Measurements from ENCODE around the gene GLI1. TPM values are rescaled to one million over a fixed set of nuclear protein-coding genes. Genes with fewer than 3 reads are reported as not detected.

GLI1 gene
- total and polyA plus RNA-seq, 4 donors, result 0.25 to 15.5 (median 2.3) TPM

GRCh38 chr12:57455374-57456144 lies 4.0 kb upstream of the GLI1 start:
- H3K9me3 ChIP-seq (ENCODE audit: control insufficient read depth, low read length), result no peaks in the 10 kb centered on the region
- ATAC-seq (ENCODE audit: low FRiP score) (no peak), DNase-seq (peak in 1 of 2 donors; percentile 39)
- 52 to 61% methylated on average over 10 of the region's 10 CpGs for WGBS, 2 donors
- no peaks in the 10 kb centered on the region for H3K27me3 ChIP-seq (ENCODE audit: control insufficient read depth in 1 of 2, insufficient read depth in 2 of 2, low read length in 1 of 2)
- H3K4me1 ChIP-seq (ENCODE audit: control insufficient read depth in 1 of 2, insufficient read depth in 2 of 2, low read length in 2 of 2), result no peaks in the 10 kb centered on the region
- no peak overlapping the region for H3K27ac ChIP-seq (ENCODE audit: low read depth in 1 of 2, low read length in 2 of 2)
- H3K36me3 ChIP-seq (ENCODE audit: control insufficient read depth in 1 of 2, insufficient read depth in 2 of 2, low read length in 1 of 2), result no peaks in the 10 kb centered on the region
- intact Hi-C loops (cut with DNase I), result no loop called here
- H3K4me3 ChIP-seq (ENCODE audit: low read length in 2 of 2), result no peak overlapping the region

GRCh38 chr12:57456145-57456700 lies 3.4 kb upstream of the GLI1 start:
- Histone ChIP-seq H3K36me3 (ENCODE audit: control insufficient read depth in 1 of 2, insufficient read depth in 2 of 2, low read length in 1 of 2) (no peaks in the 10 kb centered on the region), H3K27me3 (ENCODE audit: control insufficient read depth in 1 of 2, insufficient read depth in 2 of 2, low read length in 1 of 2) (no peaks in the 10 kb centered on the region), H3K4me3 (ENCODE audit: low read length in 2 of 2) (no peak overlapping the region), H3K4me1 (ENCODE audit: control insufficient read depth in 1 of 2, insufficient read depth in 2 of 2, low read length in 2 of 2) (no peaks in the 10 kb centered on the region), H3K27ac (ENCODE audit: low read depth in 1 of 2, low read length in 2 of 2) (no peak overlapping the region), H3K9me3 (ENCODE audit: control insufficient read depth, low read length) (no peaks in the 10 kb centered on the region)
- intact Hi-C loops (cut with DNase I), result no loop called here
- 24 to 31% methylated on average over 15 of the region's 15 CpGs for WGBS, 2 donors
- ATAC-seq (ENCODE audit: low FRiP score) (no peak), DNase-seq (peak in 1 of 2 donors; percentile 54)

GRCh38 chr12:57456737-57457490 lies 2.7 kb upstream of the GLI1 start:
- DNase-seq (no peak), ATAC-seq (ENCODE audit: low FRiP score) (no peak)
- Histone ChIP-seq H3K36me3 (ENCODE audit: control insufficient read depth in 1 of 2, insufficient read depth in 2 of 2, low read length in 1 of 2) (no peaks in the 10 kb centered on the region), H3K9me3 (ENCODE audit: control insufficient read depth, low read length) (no peaks in the 10 kb centered on the region), H3K27ac (ENCODE audit: low read depth in 1 of 2, low read length in 2 of 2) (no peak overlapping the region), H3K4me3 (ENCODE audit: low read length in 2 of 2) (no peak overlapping the region), H3K27me3 (ENCODE audit: control insufficient read depth in 1 of 2, insufficient read depth in 2 of 2, low read length in 1 of 2) (no peaks in the 10 kb centered on the region), H3K4me1 (ENCODE audit: control insufficient read depth in 1 of 2, insufficient read depth in 2 of 2, low read length in 2 of 2) (no peaks in the 10 kb centered on the region)
- intact Hi-C loops (cut with DNase I), result no loop called here
- 67 to 77% methylated on average over 6 of the region's 6 CpGs for WGBS, 2 donors

- intact Hi-C loops (cut with DNase I), result no loop called here
- H3K4me1 ChIP-seq (ENCODE audit: control insufficient read depth in 1 of 2, insufficient read depth in 2 of 2, low read length in 2 of 2), result no peaks in the 10 kb centered on the region
These were observed 925 bp upstream of the GLI1 start for GRCh38 chr12:57458665-57459054.

GRCh38 chr12:57459055-57459749 lies 383 bp upstream of the GLI1 start:
- intact Hi-C loops (cut with DNase I), result no loop called here
- Histone ChIP-seq H3K4me1 (ENCODE audit: control insufficient read depth in 1 of 2, insufficient read depth in 2 of 2, low read length in 2 of 2) (no peaks in the 10 kb centered on the region), H3K27me3 (ENCODE audit: control insufficient read depth in 1 of 2, insufficient read depth in 2 of 2, low read length in 1 of 2) (no peaks in the 10 kb centered on the region), H3K36me3 (ENCODE audit: control insufficient read depth in 1 of 2, insufficient read depth in 2 of 2, low read length in 1 of 2) (no peaks in the 10 kb centered on the region), H3K9me3 (ENCODE audit: control insufficient read depth, low read length) (no peaks in the 10 kb centered on the region), H3K4me3 (ENCODE audit: low read length in 2 of 2) (peak overlapping the region; percentile 67 to 70), H3K27ac (ENCODE audit: low read depth in 1 of 2, low read length in 2 of 2) (peak overlapping the region in 1 of 2 donors; percentile 43)
- WGBS, 2 donors, result 0 to 1% methylated on average over 24 of the region's 24 CpGs
- DNase-seq (peak; percentile 97 to 98), ATAC-seq (ENCODE audit: low FRiP score) (peak; percentile 89)

More at GRCh38 chr12:57458665-57459054, 925 bp upstream of the GLI1 start:
- H3K9me3 ChIP-seq (ENCODE audit: control insufficient read depth, low read length), result no peaks in the 10 kb centered on the region
- DNase-seq, result no peak
- H3K27ac ChIP-seq (ENCODE audit: low read depth in 1 of 2, low read length in 2 of 2), result no peak overlapping the region
- 28 to 29% methylated on average over 3 of the region's 3 CpGs for WGBS, 2 donors
- H3K27me3 ChIP-seq (ENCODE audit: control insufficient read depth in 1 of 2, insufficient read depth in 2 of 2, low read length in 1 of 2), result no peaks in the 10 kb centered on the region
- H3K36me3 ChIP-seq (ENCODE audit: control insufficient read depth in 1 of 2, insufficient read depth in 2 of 2, low read length in 1 of 2), result no peaks in the 10 kb centered on the region
- no peak overlapping the region for H3K4me3 ChIP-seq (ENCODE audit: low read length in 2 of 2)
- no peak for ATAC-seq (ENCODE audit: low FRiP score)

- ATAC-seq (ENCODE audit: low FRiP score) (no peak), DNase-seq (no peak)
- intact Hi-C loops (cut with DNase I), result no loop called here
- H3K4me1 ChIP-seq (ENCODE audit: control insufficient read depth in 1 of 2, insufficient read depth in 2 of 2, low read length in 2 of 2), result no peaks in the 10 kb centered on the region
- no peak overlapping the region for H3K27ac ChIP-seq (ENCODE audit: low read depth in 1 of 2, low read length in 2 of 2)
- 1 to 2% methylated on average over 6 of the region's 6 CpGs for WGBS, 2 donors
- H3K36me3 ChIP-seq (ENCODE audit: control insufficient read depth in 1 of 2, insufficient read depth in 2 of 2, low read length in 1 of 2), result no peaks in the 10 kb centered on the region
- no peaks in the 10 kb centered on the region for H3K9me3 ChIP-seq (ENCODE audit: control insufficient read depth, low read length)
- no peaks in the 10 kb centered on the region for H3K27me3 ChIP-seq (ENCODE audit: control insufficient read depth in 1 of 2, insufficient read depth in 2 of 2, low read length in 1 of 2)
- peak overlapping the region in 1 of 2 donors; percentile 67 for H3K4me3 ChIP-seq (ENCODE audit: low read length in 2 of 2)
These were observed 841 bp downstream of the GLI1 start for GRCh38 chr12:57460468-57460784.

GRCh38 chr12:57460841-57461275 lies 1.3 kb downstream of the GLI1 start:
- no peak overlapping the region for H3K27ac ChIP-seq (ENCODE audit: low read depth in 1 of 2, low read length in 2 of 2)
- 1% methylated on average over 14 to 19 of the region's 19 CpGs for WGBS, 2 donors
- DNase-seq (no peak), ATAC-seq (ENCODE audit: low FRiP score) (no peak)
- H3K4me3 ChIP-seq (ENCODE audit: low read length in 2 of 2), result peak overlapping the region in 1 of 2 donors; percentile 67
- H3K9me3 ChIP-seq (ENCODE audit: control insufficient read depth, low read length), result no peaks in the 10 kb centered on the region
- H3K36me3 ChIP-seq (ENCODE audit: control insufficient read depth in 1 of 2, insufficient read depth in 2 of 2, low read length in 1 of 2), result no peaks in the 10 kb centered on the region
- intact Hi-C loops (cut with DNase I), result no loop called here
- no peaks in the 10 kb centered on the region for H3K4me1 ChIP-seq (ENCODE audit: control insufficient read depth in 1 of 2, insufficient read depth in 2 of 2, low read length in 2 of 2)
- no peaks in the 10 kb centered on the region for H3K27me3 ChIP-seq (ENCODE audit: control insufficient read depth in 1 of 2, insufficient read depth in 2 of 2, low read length in 1 of 2)

GRCh38 chr12:57461276-57461916 lies 1.8 kb downstream of the GLI1 start:
- peak; percentile 78 for ATAC-seq (ENCODE audit: low FRiP score)
- no peaks in the 10 kb centered on the region for H3K4me1 ChIP-seq (ENCODE audit: control insufficient read depth in 1 of 2, insufficient read depth in 2 of 2, low read length in 2 of 2)
- intact Hi-C loops (cut with DNase I), result no loop called here
- H3K9me3 ChIP-seq (ENCODE audit: control insufficient read depth, low read length), result no peaks in the 10 kb centered on the region
- no peaks in the 10 kb centered on the region for H3K27me3 ChIP-seq (ENCODE audit: control insufficient read depth in 1 of 2, insufficient read depth in 2 of 2, low read length in 1 of 2)
- peak overlapping the region in 1 of 2 donors; percentile 48 for H3K27ac ChIP-seq (ENCODE audit: low read depth in 1 of 2, low read length in 2 of 2)
- H3K4me3 ChIP-seq (ENCODE audit: low read length in 2 of 2), result peak overlapping the region; percentile 61 to 67
- peak; percentile 85 to 94 for DNase-seq
- WGBS, 2 donors, result 1% methylated on average over 29 to 32 of the region's 32 CpGs
- H3K36me3 ChIP-seq (ENCODE audit: control insufficient read depth in 1 of 2, insufficient read depth in 2 of 2, low read length in 1 of 2), result no peaks in the 10 kb centered on the region

All from aorta (tissue), 5 donors.